ENCODE data around the gene PRDM2.
"Not testable (repeated sequence)": the region's sequence is repeated elsewhere in the genome, so short reads cannot be mapped to it uniquely, and the experiment has no call there.

PRDM2 gene

GRCh38 chr1:13702425-13703127 is 2.6 kb downstream of the PRDM2 start:
- no peak for DNase-seq

GRCh38 chr1:13703128-13703513 is 3.1 kb downstream of the PRDM2 start:
- DNase-seq = no peak

GRCh38 chr1:13703558-13704490 is 3.8 kb downstream of the PRDM2 start:
- no peak for DNase-seq

- no peak for DNase-seq
Measured at GRCh38 chr1:13706046-13706445, 6.1 kb downstream of the PRDM2 start.

GRCh38 chr1:13707164-13707563 is 7.2 kb downstream of the PRDM2 start:
- DNase-seq = no peak

GRCh38 chr1:13708380-13708982 is 8.5 kb downstream of the PRDM2 start:
- no peak for DNase-seq

- no peak for DNase-seq
Measured at GRCh38 chr1:13710086-13710485, 10.1 kb downstream of the PRDM2 start.

DNA sequence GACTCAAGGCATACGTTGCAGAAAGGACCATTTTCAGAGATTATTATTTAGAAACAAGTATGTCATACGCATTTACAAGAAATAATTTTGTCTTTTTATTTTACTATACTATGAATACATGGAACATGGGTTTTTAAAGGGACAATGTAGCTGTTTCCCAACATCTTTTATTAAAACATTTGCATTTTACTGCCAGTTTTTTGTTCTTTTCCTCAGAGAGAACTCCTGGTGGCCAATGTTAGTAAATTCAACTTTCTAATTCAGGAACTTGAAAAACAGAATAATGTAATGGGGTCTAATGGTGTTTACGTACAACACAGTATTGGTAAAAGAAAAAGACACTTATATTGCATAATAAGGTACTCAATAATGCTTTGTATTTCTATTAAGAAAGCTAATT is 14.9 kb downstream of the PRDM2 start:
- no peak for DNase-seq

DNA sequence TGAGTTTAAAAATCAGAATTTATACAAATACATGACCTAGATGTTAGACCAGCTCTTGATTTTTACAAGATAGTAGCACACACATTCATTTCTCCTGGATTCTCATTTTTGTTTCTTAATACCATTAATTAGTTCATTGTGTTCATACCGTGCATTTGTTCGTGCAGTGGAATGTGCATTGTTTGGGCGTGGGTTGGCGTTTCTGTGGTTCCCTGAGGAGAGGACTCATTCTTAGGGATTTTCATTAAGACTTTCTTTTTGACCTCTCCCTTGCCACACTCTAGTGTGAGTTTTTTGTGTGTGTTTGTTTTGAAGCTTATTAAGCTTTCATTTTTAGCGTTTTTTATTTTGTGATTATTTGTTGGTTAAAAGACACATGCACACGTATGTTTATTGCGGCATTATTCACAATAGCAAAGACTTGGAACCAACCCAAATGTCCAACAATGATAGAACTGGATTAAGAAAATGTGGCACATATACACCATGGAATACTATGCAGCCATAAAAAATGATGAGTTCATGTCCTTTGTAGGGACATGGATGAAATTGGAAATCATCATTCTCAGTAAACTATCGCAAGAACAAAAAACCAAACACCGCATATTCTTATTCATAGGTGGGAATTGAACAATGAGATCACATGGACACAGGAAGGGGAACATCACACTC is 15.8 kb downstream of the PRDM2 start:
- DNase-seq = not testable (repeated sequence)

GRCh38 chr1:13722808-13723360 is 22.9 kb downstream of the PRDM2 start:
- DNase-seq = no peak

- DNase-seq = no peak
Measured at GRCh38 chr1:13723810-13724209, 23.8 kb downstream of the PRDM2 start.

- no peak for DNase-seq
Measured at GRCh38 chr1:13725714-13726175, 25.8 kb downstream of the PRDM2 start.

GRCh38 chr1:13728091-13728715 is 28.2 kb downstream of the PRDM2 start:
- no peak for DNase-seq

DNA sequence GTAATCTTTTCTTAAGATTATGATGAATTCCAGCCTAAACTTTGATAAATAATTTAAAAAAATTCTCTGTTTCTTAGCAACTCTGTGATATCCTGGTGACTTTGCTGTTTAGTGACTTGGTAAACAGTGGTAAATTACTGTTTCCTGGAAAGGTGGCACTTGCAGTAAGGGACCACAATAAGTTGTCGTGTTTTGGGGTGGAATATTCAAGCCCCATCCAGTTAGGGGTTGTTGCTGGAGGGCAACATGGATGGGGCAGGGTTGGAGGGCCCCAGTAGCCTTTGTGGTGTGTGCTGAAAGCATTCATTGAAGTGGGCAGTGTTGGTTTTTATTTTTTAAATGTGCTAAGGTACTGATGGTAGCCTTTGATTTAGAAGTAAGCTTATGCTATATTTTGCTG is 30.3 kb downstream of the PRDM2 start:
- DNase-seq = no peak

DNA sequence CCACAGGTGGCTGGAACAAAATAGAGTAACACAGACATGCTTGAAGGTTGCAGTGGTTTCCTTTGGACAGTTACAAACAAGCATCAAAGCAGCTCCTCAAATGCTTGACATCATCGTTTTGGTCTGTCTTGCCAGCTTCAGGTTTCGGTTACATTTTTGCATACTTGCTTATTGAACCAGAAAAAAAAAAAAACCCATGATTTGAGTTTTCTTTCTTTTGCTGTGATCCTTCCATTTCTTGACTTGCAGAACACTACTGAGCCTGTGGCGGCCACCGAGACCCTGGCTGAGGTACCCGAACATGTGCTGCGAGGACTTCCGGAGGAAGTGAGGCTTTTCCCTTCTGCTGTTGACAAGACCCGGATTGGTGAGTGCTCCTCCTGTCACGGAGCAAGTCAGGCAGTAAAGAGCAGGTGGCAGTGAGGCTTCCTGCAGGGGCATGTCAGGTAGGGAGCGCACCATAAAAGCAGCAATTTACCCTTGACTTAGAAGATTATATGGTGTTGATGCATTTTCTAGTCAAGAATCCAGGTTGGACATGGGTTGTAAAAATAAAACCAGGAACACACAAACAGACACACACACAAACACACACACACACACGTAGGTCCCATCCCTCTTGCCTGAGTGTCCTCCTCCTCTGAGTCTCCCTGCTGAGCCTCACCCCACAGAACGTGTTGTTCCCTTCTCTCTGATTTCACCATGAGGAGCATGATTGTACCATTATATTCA is 30.9 kb downstream of the PRDM2 start:
- DNase-seq = peak; percentile 32

DNA sequence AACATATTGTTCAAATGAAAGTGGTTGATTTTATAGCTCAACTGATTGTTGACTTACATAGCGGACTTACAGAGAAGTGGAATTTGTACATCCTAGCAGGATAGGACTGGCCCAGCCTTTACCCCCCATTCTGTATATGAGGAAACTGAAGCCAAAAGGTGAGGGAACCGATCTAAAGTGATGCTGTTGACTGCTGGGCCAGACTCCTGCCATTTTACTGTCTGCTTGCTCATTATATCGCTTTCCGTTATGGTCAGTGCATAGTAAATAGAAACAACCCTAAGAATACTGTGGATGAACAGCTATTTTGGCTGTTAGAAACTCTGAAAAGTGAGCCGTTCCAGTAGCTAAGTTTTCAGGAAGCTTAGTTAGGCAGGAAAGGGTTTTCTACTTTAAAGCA is 31.9 kb downstream of the PRDM2 start:
- DNase-seq = no peak

DNA sequence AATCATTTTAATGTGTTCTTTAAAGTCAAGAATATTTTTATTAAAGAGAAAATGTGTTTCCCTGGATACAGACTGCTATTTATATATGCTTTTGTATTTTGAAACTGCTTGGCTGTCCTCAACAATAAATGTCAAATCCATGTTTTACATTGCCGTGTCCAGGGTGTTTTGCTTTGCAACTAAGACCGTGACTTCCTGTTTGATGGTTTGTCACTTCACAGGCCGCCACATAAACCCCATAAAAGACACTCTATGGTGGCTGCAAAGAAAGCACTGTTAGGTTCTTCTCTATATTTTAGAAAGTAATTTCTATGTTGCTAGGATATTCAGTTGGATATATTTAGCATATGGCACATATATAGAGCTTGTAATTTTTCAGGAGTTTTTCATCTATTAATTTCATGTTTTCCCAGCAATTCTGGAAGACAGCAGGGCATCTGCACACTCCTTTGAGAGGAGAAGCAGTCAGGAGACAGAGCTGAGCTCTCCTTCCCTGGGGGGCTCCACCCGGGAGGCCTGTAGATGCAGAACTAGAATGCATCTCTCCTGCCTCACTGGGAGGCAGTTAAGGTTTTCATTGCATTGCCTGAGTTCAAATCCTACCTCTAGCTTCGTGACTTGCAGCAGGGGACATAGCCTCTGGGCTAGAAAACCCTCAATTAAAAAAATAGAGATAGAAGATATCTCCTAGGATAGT is 33.1 kb downstream of the PRDM2 start:
- no peak for DNase-seq

DNA sequence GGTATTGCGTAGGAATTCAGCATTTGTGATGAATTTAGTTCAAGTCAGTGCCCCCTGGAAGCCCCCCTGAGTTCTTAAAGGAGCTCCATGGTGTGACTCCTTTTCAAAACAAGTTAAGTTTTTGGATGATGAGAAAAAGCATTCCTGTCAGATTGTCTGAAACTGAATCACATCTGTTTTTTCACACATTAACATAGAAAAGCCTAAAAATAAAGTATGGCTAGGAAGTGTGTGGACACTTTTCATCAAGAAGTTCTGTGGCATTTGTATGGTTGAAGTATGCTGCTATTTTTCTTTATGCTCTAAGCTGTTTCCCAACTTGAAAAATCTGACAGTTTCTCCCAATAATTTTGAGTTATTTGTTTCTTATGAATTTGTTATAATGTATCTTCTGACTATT is 33.7 kb downstream of the PRDM2 start:
- DNase-seq = no peak

- no peak for DNase-seq
Measured at GRCh38 chr1:13735168-13735930, 35.4 kb downstream of the PRDM2 start.

DNA sequence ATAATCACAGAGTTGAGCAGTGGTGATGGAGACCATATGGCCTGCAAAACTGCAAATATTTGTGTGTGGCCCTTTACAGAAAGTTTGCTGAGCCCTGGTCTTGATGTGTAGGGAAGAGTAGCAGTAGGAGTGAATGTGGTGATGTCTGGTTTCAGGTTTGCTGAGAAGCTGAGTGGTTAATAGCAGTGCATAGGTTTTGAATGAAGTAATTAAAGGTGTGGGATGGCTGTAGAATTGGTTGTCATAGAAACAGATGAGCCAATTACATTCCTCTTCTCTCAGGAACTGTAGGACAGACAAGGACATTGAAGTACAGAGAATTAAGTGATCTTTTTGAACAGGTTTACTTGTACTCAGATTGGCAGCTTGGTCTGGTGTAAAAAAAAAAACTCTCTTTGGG is 37.4 kb downstream of the PRDM2 start:
- DNase-seq = no peak
